Erythroblast (primary cell): Measurements from ENCODE around the gene ZNF208.
"Not testable (repeated sequence)": the region's sequence is repeated elsewhere in the genome, so short reads cannot be mapped to it uniquely, and the experiment has no call there.

ENCODE experiments used
- DNase-seq, 2 experiments: peaks; one replicate each; lab custom pipeline; 2025; lab: John Stamatoyannopoulos, UW
- GATA1 ChIP-seq: IDR thresholded peaks from 2 replicates; pipeline ENCODE4 v1.6.1; 2011; ENCODE audit warnings: low read depth, mild to moderate bottlenecking, control low read depth, low read length, moderate library complexity
- POLR2A ChIP-seq: IDR thresholded peaks from 2 replicates; pipeline ENCODE4 v1.6.1; 2011; ENCODE audit warnings: mild to moderate bottlenecking, low read length

The ZNF208 gene

GRCh38 chr19:21910318-21910717 lies 100.4 kb downstream of the ZNF208 start:
- no peak for TF ChIP-seq POLR2A
- no peak for TF ChIP-seq GATA1
- no peak for DNase-seq

GRCh38 chr19:21908066-21908465 lies 102.7 kb downstream of the ZNF208 start:
- TF ChIP-seq POLR2A (no peak), GATA1 (no peak)
- DNase-seq: no peak

- no peak for TF ChIP-seq GATA1
- TF ChIP-seq POLR2A: no peak
- DNase-seq: no peak
These were observed 103.2 kb downstream of the ZNF208 start for GRCh38 chr19:21907516-21907915.

GRCh38 chr19:21902571-21902970 lies 108.2 kb downstream of the ZNF208 start:
- TF ChIP-seq POLR2A (no peak), GATA1 (no peak)
- DNase-seq: no peak

- no peak for TF ChIP-seq POLR2A
- no peak for TF ChIP-seq GATA1
- DNase-seq: no peak
These were observed 108.9 kb downstream of the ZNF208 start for GRCh38 chr19:21901861-21902260.

GRCh38 chr19:21900401-21900800 lies 110.3 kb downstream of the ZNF208 start:
- no peak for DNase-seq
- TF ChIP-seq GATA1 (no peak), POLR2A (no peak)

- TF ChIP-seq GATA1 (no peak), POLR2A (no peak)
- no peak for DNase-seq
These were observed 119.7 kb downstream of the ZNF208 start for GRCh38 chr19:21891086-21891485.

- not testable (repeated sequence) for DNase-seq
These were observed 120.7 kb downstream of the ZNF208 start for GRCh38 chr19:21890017-21890416.

GRCh38 chr19:21885516-21885915 lies 125.2 kb downstream of the ZNF208 start:
- not testable (repeated sequence) for DNase-seq

- not testable (repeated sequence) for DNase-seq
These were observed 126.0 kb downstream of the ZNF208 start for GRCh38 chr19:21884786-21885185.

GRCh38 chr19:21883516-21883915 lies 127.2 kb downstream of the ZNF208 start:
- TF ChIP-seq POLR2A (no peak), GATA1 (no peak)
- DNase-seq: no peak
